Left lobe of liver (tissue), 2 donors: ENCODE data around the gene BCL2. TPM values are rescaled to one million over a fixed set of nuclear protein-coding genes. Genes with fewer than 3 reads are reported as not detected.

ENCODE experiments used
- ATAC-seq: fragments of 200-7000 bp; cut with Tn5 transposase; one replicate; pipeline ENCODE4 v1.9.1; 2020; ENCODE audit warnings: mild to moderate bottlenecking, moderate library complexity
- DNase-seq: peaks from one replicate; pipeline ENCODE4 v3.0.0-alpha.2; 2020; ENCODE audit warnings: low spot score
- total RNA-seq: library from RNA; stranded (reverse); gene quantifications from one replicate; pipeline ENCODE4 v1.2.1, GENCODE V29; 2021
- donor health status: DM: no; HTN: no; CAD: no; lungs with moderate emphysema.
- donor health status: DM: no; HTN: yes; CAD: no.

Gene BCL2
- total RNA-seq, 1 donor from 2014 or later, result 1.0 TPM

DNA sequence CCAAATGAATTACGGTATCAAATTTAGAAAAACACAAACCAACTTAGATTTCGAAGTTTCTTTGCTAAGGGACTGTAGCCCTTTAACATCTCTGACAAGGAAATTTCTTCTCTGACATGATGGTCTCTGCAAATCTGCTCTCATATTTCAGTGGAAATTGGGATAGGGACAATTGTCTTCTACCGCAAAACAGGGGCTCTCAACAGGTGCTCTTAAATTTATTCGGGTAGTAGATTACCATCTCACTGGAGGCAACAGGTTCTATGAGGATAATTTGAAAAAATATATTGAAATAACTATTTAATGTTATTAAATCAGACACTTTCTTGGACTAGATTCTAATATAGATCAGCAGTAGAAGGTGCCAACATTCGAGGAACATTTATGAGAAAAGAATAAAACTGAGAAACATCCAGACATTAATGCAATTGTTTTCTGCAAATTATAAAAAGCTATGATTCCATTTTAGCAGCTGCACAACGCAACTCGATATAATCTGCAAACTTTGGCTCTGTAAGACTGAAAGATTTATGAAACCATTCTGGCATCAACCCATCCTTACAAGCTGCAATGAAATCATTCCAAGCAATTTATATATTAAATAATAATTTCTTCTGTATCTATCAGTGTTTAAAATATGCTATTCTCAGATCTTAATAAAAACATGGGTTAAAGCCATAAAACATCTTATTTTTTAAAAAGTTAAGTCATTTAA is 10.0 kb upstream of the BCL2 start:
- DNase-seq, result no peak
- ATAC-seq, result no peak

DNA sequence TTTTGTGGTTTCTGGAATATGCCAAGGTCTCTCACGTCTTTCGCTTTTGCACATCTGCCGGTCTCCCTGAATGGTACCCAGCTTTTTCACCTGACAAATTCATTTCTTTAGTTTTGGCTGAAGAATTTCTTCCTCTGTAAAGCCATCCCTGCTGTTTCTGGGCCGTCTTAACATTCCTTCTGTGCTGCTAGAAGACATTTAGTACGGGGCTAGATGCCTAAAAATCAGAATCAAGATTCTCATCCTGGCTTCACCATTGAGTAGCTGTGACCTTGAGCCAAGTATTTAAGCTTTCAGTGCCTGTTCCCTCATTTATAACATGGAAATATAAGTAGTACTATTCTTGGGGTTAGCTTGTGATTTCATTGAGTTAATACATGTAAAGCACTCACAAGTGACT is 6.4 kb upstream of the BCL2 start:
- ATAC-seq, result no peak
- no peak for DNase-seq

DNA sequence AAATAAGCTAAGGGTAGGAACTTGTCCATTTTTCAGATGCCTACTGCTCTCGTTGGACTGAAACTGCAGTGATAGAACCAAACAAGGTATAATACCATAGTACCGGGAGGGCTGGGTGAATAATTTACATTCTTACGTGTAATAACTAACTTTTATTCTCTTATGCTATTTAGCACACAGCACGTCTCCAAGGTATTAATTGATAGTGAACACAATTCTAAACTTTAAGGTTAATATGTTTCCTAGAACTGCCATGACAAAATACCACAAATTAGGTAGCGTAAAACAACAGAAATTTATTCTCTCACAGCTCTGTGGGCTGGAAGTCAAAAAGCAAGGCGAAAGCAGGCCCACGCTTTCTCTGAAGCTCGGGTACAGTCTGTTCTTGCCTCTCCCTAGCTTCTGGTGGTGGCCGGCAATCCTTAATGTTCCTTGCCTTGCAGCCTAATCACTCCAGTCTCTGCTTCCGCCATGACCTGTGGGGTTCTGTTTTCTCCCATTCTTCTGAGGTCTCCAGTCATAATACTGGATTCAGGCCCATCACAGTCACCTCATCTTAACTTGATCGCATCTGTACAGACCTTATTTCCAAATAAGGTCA is 5.6 kb upstream of the BCL2 start:
- ATAC-seq (no peak), DNase-seq (no peak)

DNA sequence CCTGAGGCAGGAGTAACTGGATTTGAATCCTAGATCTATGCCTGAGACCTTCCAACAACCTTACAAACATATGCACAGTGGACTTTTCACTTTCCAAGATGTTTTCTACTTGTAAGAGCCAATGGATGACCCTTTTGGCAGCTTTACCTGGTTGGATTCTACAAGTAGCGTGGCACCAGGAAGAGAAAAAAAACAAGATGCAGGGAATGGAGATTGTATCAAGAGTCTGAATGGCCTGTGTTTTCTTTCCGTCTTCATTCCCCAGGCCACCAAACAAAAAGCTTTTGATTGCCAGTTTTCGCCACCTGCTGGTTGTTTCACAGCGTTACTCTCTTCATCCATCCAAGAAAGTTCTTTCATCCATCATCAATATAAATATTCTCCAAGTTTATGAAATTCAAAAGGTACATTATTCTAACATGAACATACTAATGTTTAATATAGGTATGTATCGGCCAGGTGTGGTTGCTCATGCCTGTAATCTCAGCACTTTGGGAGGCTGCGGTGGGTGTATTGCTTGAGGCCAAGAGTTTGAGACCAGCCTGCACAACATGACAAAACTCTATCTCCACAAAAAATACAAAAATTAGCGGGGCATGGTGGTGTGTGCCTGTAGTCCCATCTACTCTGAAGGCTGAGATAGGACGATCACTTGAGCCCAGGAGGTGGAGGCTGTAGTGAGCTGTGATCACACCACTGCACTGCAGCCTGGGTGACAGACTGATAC is 3.5 kb upstream of the BCL2 start:
- ATAC-seq, result peak; percentile 45
- DNase-seq, result no peak

DNA sequence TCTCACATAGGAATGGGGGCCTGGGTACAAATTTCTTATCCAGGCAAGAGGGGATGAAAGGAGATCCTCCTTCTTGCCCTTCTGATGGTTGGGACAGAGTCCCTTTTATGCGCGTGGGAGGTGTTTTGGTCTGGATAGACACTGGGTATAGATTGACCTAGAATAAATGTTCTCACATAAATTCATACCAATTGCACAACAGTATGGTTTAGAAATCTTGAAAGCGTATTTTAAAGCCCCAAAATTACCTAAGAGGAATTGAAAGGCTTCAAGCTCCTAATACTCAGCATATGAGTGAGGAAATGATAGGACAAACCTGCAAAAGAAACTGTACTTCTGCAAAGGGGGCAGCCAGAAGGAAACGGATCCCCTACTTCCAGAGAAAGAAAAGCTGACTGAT is 2.6 kb upstream of the BCL2 start:
- no peak for DNase-seq
- ATAC-seq, result no peak

DNA sequence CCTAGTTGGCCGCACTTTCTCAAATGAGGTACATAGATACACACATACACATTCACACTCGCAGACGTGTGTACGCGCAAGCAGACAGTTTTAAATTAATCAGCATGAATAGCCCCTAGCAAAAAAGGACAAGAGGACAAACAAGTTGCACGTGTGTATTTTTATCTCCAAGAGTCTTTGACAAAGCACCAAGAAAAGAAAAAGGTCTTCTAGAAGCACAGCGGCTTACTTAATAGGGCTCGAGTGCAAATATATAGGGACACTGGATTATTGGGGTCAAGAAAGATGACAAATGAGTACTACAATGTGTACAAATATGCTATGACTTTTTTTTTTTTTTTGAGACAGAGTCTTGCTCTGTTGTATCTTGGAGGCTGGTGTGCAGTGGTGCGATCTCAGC is 1.7 kb upstream of the BCL2 start:
- ATAC-seq (no peak), DNase-seq (no peak)

DNA sequence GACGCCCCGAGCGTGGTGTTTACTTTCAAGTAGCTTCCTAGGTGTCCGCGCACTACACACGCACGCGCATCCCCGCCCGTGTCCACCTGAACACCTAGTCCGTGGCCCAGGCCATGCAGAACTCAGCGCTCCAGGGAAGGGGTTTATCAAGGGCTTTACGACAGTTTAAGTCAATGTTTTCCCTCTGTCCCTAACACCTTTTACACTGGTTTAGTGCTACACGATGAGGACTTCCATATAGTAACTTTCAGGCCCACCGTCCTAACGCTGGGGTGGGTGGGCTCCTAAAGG is 1.4 kb upstream of the BCL2 start:
- DNase-seq (no peak), ATAC-seq (peak; percentile 54)

DNA sequence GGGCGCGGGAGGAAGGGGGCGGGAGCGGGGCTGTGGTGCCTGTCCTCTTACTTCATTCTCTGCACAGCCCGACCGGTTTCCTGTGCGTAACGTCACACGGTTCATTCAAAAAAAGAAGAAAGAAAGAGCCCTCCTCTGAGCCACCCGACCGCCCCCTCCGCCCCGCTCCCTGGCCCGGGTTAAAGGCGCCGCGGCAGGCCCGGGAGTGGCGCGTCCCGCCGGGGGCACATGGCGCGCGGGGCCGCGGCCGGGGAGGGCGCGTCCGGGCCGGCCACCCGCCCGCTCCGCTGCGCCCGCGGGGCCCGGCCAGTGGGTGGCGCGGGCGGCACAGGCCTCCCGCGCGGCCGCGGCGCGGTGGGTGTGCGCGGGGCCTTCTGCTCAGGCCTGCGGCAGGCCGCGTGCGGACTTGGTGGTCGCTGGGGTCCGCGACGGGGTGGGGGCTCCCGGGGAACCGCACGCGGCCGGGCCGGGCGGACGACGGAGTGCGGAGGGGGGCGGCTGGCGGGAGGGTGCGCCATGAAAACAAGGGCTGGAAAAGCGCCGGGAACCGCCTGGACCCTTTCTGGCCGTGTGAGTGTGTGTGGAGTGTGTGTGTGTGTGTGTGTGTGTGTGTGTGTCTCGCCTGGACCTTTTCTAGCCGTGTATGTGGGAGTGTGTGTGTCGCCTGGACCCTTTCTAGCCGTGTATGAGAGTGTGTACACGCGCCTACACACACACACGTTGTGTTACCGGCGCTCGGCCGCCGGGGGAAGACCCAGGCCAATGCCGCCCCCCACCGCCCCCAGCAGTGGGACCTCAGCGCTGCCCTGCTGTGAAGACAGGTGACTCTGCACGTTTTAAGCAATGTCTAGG is 780 bp upstream of the BCL2 start:
- DNase-seq, result peak; percentile 83
- peak; percentile 85 for ATAC-seq

DNA sequence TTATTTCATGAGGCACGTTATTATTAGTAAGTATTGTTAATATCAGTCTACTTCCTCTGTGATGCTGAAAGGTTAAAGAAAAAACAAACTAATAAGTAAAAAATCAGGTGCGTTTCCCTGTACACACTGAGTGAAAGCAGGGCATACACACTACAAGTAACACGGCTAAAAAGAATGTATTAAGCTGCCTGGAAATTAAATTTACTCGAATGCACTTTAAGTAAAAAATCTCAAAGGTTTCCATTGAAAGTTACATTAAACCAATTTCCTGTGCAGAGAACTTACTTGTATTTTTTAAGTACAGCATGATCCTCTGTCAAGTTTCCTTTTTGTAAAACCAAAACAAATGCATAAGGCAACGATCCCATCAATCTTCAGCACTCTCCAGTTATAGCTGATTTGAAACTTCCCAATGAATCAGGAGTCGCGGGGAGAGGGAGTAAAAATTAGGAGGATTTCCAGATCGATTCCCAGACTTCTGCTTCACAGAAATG is 633 bp downstream of the BCL2 start:
- DNase-seq, result no peak
- no peak for ATAC-seq

DNA sequence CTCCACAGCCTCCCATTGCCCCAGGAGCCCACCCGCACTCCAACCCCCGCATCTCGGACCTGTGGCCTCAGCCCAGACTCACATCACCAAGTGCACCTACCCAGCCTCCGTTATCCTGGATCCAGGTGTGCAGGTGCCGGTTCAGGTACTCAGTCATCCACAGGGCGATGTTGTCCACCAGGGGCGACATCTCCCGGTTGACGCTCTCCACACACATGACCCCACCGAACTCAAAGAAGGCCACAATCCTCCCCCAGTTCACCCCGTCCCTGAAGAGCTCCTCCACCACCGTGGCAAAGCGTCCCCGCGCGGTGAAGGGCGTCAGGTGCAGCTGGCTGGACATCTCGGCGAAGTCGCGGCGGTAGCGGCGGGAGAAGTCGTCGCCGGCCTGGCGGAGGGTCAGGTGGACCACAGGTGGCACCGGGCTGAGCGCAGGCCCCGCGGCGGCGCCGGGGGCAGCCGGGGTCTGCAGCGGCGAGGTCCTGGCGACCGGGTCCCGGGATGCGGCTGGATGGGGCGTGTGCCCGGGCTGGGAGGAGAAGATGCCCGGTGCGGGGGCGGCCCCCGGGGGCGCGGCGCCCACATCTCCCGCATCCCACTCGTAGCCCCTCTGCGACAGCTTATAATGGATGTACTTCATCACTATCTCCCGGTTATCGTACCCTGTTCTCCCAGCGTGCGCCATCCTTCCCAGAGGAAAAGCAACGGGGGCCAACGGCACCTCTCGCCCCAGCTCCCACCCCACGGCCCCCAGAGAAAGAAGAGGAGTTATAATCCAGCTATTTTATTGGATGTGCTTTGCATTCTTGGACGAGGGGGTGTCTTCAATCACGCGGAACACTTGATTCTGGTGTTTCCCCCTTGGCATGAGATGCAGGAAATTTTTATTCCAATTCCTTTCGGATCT is 1.3 kb downstream of the BCL2 start:
- ATAC-seq, result no peak
- DNase-seq, result peak; percentile 53

DNA sequence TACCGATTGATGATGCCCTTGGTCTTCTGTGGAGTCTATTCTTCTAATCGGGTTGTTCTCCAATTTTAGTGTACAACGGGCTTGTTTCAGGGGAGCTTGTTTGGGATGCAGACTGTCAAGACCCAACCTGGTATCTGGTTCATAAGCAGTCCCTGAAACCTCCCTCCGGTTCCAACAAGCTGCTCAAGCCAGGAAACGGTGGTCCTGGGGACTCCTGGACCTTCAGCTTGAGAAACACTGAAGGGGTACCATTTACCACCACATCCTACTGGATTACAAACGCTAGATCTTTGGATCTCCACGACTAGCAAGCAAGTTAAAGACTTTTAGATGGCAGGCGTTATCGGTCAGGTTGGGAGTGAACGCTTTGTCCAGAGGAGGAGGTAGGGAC is 2.0 kb downstream of the BCL2 start:
- ATAC-seq, result no peak

DNA sequence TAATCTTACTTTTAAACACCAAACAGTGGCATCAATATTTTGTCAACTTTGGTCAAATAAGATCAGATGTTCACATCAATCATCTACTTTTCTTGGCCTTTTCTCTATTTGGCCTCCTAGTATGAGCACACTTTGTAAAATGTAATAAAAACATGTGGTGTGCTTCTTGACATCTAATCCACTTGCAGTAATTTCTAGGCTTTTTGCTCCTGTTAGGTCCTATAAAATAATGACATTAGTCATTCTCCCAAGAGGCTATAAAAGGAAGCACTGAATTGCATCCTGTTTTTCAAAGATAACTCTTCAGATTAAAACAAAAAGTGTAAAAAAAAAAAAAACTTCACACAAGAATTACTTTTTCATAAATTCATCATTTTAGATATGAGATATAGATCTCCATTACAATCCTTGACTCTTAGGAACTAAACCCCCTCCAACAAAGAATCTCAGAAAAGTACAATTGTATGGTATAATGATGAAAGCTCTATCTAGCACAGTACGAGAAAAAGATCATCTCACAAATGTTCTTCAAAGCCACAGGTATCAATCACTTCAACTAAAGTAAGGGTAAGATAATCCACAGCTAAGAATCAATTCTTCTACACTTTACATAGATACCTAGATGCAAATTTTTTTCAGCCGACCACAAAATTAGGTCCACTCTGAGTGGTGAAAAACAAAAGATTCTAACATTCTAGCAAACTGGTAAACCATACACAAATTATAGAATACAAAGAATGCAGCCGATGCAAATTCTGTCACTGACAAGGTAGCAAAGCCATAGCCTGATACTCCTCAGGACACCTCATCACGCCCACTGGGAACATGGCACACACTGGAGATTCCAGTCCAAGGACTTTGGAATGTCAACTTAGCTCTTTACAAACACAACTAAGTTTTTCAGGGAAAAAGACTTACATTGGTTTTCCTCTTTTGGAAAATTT is 2.7 kb downstream of the BCL2 start:
- ATAC-seq, result no peak
- DNase-seq, result no peak

More for the DNA sequence above, 2.0 kb downstream of the BCL2 start:
- DNase-seq, result no peak

DNA sequence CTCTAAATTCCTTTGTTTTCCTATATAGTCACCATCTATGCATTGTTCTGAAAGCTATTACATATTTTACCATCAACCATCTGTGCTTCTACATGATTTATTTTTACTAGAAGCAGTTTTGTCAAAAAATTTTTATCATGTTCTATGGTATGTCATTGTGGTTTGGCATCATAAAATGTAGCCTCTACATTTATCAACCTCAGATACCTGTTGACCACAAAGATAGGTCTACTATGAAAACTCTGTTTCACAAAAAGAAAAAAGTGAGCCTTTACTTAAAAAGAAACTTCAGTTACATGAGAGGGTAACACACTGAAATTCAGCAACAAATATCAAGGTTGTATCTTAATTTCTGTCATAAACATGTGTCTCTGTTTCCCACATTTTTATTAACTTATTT is 3.7 kb downstream of the BCL2 start:
- no peak for ATAC-seq
- no peak for DNase-seq

DNA sequence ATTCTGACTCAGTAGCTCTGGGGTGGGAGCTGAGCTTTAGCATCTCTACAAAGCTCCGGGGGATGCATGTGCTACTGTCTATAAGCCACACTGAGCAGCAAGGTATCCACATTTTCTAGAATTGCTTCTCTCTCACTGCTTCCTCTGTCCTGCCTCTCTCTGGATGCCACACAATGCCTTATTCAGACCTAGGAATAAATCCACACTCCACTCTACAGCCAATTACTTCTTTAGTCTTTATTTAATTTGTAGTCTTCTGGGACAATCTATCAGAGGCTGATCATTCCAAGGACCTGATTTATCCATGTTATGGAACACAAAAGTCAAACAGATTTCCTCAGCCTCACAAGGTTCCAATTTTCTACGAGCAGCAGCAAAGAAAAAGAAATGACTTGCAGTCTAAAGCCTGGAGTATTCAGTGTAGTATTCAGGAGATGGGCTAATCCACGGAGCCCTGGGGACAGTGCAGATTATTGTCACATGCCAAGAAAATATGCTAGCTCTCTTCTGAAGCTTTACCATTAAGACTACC is 4.4 kb downstream of the BCL2 start:
- ATAC-seq, result no peak
- no peak for DNase-seq

DNA sequence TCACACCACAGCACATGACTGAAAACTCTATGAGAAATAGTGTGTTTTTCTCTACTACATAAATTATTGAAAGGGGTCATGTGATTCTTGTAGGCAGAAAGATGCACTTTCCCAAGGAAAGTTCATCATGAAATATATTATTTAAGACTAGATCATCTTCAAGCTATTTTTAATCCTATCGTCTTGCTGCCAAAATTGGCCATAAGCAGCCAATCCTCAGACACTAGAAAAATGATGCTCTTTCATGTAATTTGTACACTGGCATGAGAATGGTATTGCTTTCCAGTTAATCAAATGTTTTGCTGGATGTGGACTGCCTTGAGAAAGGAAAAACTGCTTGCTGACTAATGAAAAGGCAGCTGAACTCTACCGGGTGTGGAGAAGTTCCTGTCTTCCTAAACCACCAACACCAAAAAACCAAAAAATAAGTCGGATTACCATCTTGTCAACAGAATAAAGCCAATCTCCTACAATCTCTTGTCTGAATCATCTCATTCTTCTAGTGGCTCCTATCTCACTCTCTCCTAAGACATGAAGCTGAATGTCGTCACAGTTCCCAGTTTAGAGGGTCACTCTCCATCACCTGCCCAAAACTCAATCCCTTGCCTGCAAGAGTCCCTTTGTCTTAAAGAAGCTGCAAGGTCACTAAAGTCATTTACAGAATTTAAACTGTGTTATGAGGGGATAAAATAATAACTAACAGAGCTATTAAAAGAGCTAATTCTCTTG is 5.3 kb downstream of the BCL2 start:
- DNase-seq, result no peak
- ATAC-seq, result no peak

DNA sequence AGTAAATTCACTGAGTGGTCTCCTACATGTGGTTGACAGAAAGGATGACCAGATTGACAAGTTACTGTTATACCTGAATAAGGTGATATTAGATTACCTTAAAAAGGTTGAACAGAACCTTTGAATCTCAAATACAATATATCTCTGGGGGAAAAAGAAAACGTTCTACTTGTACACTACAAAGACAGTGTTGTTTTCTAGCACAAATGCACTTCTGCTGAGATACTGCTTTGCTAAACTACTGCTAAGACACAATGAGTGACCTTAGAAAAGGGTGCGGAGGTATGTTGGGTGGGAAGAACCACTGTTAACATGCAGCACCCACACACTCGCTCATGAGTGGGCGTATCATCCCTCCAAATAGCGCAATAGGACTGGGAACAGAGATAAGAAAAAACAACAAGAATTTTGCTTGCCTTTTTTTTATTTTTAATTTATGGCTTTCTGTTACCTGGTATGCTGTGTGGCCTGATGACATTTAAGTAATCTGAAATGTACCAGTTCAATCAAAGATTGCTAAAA is 6.1 kb downstream of the BCL2 start:
- no peak for ATAC-seq
- no peak for DNase-seq

DNA sequence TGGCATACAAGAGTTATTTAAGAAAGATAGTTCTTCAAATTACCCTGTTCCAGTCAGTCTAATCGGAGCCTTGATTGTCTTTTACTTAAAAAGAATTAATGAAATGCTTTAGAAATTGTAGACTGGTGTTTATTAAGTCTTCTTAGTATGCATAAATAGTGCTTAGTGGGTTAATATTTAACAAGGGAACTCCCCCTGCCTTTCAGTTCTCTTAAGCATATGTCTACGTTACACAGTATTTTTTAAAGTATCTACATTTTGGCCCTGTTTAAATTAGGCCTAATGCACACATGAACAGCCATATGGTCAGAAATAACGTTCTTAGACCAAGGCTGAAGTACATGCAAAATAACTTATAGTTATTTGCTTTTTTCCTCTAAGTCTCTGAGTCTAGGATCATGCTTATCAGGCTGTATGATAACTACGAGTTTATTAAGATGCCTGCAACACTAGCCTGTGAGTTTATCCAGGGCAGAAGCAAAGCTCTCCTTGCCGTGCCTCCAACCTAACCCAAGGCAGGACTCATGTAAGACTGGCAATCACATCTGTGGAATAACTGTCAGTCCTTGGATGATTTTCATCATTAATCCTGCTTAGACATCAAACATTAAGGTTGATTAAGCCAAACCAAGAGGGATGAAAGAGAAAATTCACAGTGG is 6.7 kb downstream of the BCL2 start:
- ATAC-seq (no peak), DNase-seq (no peak)

DNA sequence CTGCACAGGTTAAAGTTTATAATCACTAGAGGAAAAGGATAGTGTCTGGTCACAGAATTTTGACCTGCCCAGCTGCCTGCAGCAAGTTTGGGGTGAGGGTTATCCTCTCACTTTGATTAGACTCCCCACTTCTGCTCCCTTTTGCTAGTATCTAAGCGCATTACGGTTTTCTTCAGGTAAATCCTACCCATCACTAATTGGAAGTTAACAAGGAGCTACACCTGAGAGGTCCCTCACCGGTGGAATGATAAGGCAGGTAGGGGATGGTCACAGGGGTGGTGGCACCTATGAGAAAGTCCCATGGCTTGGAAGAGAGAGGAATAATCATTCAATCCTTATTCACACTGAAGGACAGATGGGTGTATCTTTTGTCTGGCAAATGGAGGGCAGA is 7.6 kb downstream of the BCL2 start:
- no peak for DNase-seq
- ATAC-seq, result no peak
